Fibroblast of pulmonary artery (primary cell): ENCODE measurements around the gene DLL3.

Experiments used
- DNase-seq: peaks from one replicate; pipeline ENCODE4 v3.0.0-alpha.2; 2010; ENCODE audit warnings: low read depth
- H3K4me3 ChIP-seq: replicated peaks from 2 replicates; pipeline ENCODE4 v1.5.1; 2011; ENCODE audit warnings: low read depth, mild to moderate bottlenecking, control low read depth, low read length, moderate library complexity
- TF ChIP-seq, protein P1 (sequence below): IDR thresholded peaks from 2 replicates; pipeline ENCODE4 v1.5.1; 2011; ENCODE audit warnings: mild to moderate bottlenecking, control low read depth, low read length, inconsistent platforms; ENCODE audit errors: missing control alignments

DLL3 gene

DNA sequence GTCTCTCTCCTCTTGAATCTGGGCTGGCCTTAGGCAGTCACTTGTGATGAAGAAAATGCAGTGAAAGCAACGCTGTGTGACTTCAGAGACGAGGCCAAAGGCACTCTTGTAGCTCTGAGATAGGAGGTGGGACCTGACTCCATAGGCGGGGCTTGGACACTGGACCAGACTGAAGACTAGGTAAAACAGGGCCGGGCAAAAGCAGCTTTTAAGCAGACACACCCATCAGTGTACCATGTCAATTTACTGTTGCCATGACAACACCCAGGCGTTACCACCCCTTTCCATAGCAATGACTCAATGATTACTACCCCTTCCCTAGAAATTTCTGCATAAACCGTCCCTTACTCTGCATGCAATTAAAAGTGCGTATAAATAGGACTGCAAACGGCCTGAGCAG lies 47.9 kb downstream of the DLL3 start:
- DNase-seq: no peak

DNA sequence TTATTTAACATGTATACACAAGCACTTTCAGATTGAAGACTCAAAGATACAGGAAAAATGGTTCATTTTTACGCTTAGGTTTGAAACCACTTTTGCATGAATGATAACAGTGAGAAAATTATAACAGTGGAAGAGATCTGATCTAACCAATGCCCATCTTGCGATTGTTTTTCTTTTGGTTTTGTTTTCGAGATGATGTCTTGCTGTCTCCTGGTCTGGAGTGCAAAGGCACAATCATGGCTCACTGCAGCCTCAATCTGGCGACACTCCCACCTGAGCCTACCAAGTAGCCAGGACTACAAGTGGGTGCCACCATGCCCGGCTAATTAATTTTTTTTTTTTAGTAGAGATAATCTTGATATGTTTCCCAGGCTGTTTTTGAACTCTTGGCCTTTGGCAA lies 51.5 kb downstream of the DLL3 start:
- TF ChIP-seq, protein P1, sequence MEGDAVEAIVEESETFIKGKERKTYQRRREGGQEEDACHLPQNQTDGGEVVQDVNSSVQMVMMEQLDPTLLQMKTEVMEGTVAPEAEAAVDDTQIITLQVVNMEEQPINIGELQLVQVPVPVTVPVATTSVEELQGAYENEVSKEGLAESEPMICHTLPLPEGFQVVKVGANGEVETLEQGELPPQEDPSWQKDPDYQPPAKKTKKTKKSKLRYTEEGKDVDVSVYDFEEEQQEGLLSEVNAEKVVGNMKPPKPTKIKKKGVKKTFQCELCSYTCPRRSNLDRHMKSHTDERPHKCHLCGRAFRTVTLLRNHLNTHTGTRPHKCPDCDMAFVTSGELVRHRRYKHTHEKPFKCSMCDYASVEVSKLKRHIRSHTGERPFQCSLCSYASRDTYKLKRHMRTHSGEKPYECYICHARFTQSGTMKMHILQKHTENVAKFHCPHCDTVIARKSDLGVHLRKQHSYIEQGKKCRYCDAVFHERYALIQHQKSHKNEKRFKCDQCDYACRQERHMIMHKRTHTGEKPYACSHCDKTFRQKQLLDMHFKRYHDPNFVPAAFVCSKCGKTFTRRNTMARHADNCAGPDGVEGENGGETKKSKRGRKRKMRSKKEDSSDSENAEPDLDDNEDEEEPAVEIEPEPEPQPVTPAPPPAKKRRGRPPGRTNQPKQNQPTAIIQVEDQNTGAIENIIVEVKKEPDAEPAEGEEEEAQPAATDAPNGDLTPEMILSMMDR: no peak
- no peak for DNase-seq
- H3K4me3 ChIP-seq: no peak overlapping the region

More for the DNA sequence above, 47.9 kb downstream of the DLL3 start:
- TF ChIP-seq, protein P1: no peak
- no peak overlapping the region for H3K4me3 ChIP-seq

DNA sequence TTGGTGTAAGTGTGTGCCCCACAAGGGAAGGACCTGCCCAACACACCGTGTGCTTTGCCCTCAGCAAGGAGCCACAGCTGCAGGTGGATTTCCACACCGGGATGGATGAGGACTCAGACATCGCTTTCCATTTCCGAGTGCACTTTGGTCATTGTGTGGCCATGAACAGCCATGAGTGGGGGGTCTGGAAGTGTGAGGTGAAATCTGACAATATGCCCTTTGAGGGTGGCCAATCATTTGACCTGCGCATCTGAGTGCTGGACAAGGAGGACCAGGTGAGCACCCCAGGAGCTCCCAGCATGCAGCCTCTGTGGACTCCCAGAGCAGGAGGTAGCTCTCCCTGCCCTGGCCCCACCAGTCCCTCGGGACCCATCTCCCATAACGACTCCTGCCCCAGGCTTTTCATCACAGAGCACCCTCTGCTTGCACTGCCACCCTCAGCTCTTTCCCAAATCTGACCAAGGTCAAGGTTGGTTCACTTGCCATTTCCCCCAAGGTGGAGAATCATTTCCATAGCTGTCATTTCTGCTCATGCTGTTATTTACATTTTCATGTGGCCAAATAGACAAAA lies 54.4 kb downstream of the DLL3 start:
- TF ChIP-seq, protein P1: no peak
- no peak overlapping the region for H3K4me3 ChIP-seq
- DNase-seq: no peak

DNA sequence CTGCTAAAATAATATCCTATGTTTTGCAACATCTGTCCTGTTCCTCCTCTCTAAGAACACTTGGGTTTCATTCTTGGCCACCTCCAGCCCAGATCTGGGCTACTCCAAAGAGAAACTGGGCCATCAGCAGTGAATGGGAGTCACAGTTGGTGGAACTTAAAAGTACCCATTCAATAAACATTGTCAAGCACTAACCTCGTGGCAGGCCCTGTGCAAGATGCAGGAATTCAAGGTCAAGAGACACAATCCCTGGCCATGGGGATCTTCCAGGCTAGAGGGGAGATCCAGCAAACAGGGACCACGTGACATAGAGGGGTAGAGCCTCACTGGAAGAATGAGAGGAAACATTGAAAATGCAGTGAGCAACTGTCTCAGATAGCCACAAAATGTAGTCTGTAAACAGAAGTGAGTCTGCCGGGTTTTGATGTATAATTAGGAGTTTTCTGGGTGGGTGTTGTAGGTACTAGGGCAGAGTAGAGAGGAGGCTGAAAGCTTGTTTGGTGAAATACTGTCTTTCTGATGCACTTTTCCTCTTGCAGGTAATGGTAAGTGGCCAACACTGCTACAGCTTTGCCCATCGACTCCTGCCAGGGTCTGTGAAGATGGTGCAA lies 56.1 kb downstream of the DLL3 start:
- TF ChIP-seq, protein P1: no peak
- DNase-seq: no peak
- H3K4me3 ChIP-seq: no peak overlapping the region

DNA sequence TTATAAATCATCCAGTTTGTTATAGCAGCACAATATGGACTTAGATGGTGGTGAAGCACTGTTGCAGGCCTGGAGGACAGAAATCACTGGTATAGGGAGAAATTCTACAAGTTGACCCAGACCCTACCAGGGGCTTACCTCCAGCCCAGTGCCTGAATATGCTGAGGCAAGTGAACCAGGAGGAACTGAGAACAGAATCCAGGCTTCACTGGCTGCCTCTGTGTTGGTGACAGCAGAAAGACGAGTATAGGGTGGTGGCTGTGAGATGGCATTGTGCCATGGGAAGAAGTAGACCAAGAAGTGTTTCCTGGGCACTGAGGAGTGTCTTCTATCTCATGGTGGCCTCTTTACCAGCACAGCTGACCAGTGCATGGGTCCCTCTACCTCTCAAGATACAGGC lies 57.1 kb downstream of the DLL3 start:
- TF ChIP-seq, protein P1: no peak
- no peak for DNase-seq

More for the DNA sequence above, 57.1 kb downstream of the DLL3 start:
- no peak overlapping the region for H3K4me3 ChIP-seq
